ENCODE measurements around the gene MYO1A.
"Not testable (repeated sequence)": the region's sequence is repeated elsewhere in the genome, so short reads cannot be mapped to it uniquely, and the experiment has no call there.

MYO1A gene

DNA sequence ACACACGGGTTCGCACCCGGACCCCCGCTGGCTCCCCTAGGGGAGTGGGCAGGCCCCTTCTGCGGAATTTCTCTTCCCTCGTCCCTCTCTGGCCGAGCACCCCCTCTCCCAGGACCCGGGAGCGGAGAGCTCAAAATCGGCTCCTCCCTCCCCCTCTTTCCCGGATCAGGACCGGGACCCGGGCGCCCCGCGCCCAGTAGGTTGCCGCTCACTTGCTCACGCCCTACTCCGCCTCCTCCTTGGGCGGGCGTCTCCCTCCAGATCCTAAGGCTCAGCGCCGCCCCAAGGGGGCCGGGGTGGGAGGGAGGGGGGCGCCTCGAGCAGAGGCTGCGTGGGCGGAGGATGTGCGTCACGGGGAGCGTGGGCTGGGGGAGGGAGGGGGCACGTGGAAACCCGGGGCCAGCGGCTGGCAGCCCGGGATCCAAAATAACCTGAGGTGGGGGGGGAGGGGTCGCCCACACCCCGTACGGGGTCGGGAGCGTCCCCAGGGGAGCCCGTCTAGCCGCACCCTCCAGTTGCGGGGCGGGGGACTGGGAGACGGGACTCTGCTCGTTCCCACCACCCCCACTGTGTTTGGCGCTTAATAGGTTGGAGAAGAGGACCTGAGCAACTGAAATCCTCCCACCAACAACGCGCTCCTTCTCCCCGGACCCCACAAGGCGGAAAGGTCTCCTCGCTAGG, 37.2 kb upstream of the MYO1A start:
- no peak for DNase-seq

- no peak for DNase-seq
Measured at GRCh38 chr12:57086493-57087009, 36.6 kb upstream of the MYO1A start.

- no peak for DNase-seq
Measured at GRCh38 chr12:57085999-57086492, 36.1 kb upstream of the MYO1A start.

- no peak for DNase-seq
Measured at GRCh38 chr12:57080855-57081254, 30.9 kb upstream of the MYO1A start.

DNA sequence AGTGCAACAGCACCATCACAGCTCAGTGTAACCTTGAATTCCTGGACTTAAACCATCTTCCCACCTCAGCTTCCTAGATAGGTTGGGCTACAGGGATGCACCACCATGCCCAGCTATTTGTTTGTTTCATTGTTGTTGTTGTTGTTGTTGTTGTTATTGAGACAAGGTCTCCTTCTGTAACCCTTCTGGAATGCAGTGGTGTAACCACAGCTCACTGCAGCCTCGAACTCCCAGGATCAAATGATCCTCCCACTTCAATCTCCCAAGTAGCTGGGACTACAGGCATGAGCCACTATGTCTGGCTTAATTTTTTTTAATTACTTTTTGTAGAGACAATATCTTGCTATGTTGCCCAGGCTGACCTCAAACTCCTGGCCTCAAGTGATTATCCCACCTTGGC, 29.9 kb upstream of the MYO1A start:
- DNase-seq, result no peak

DNA sequence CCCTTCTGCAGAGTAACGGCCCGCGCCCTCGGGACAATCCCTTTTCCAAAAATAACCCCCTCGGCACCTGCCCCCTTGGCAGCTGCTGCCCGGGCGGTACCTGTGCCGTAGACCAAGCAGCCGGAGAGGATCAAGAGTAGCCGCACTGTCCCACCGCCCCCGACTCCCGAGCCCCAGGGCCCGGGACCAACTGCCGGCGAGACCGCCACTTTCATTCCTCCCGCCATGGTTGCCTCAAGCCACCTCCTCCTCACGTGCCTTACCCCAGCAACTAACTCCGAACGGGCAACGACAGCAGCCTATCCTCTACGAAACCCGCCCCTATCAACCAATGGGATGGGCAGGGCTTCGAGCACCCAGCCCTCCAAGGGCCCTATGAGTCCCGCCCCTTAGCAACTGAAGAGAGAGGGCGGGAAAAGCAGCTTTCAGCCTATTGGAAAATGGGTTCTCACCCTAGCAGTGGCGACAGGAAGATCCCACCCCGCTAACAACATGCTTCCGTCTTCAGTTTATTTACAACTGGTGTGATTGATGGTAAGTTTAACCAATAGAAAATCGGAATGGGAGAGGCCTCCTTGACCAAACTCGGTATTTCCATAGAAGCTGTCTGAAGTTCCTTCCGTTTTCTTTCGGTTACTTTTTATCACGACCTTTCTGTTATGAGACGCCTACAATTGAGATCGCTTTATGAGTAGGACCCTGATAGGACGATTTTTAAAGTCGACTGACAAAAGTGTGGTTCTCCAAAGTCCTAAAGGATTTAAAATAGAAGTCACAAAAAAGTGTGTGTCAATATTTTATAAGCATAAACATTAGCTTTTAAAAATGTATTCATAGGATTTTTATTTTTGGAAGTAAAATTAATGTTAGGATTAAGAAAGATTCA, 28.8 kb upstream of the MYO1A start, which contains the start of gene NEMP1:
Gene NEMP1, minus strand, starts transcription at position 273 of the 886 bp plus-strand sequence. Its CDS starts 46 bp downstream, at position 227.
- DNase-seq, result peak; percentile 98

DNA sequence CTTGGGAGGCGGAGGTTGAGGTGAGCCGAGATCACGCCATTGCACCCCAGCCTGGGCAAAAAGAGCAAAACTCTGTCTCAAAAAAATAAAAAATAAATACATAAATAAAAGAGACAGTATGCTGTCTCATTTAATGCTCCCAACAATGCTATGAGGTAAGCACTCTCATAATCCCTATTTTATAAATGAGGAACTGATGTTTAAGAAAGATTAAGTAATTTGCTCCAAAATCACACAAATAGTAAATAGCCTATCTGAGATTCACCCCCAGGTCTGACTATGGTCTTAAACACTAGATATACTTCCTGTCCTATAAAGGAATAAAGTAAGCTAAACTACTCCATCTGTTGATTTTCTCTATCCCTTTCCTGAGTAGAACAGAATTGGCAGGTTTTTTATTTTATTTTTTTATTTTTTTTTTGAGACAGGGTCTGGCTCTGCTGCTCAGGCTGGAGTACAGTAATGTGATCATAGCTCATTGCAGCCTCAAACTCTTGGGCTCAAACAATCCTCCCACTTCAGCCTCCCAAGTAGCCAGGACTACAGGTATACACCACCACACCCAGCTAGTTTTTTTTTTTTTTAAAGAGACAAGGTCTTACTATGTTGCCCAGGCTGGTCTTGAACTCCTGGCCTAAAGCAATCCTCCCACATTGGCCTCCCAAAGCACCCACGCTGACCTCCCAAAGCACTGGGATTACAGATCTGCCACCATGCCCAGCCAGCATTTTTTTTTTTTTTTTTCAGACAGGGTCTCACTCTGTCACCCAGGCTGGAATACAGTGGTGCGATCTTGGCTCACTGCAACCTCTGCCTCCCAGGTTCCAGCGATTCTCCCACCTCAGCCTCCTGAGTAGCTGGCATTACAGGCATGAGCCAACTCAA, 23.9 kb upstream of the MYO1A start:
- not testable (repeated sequence) for DNase-seq

GRCh38 chr12:57072661-57073060, 22.7 kb upstream of the MYO1A start:
- no peak for DNase-seq

DNA sequence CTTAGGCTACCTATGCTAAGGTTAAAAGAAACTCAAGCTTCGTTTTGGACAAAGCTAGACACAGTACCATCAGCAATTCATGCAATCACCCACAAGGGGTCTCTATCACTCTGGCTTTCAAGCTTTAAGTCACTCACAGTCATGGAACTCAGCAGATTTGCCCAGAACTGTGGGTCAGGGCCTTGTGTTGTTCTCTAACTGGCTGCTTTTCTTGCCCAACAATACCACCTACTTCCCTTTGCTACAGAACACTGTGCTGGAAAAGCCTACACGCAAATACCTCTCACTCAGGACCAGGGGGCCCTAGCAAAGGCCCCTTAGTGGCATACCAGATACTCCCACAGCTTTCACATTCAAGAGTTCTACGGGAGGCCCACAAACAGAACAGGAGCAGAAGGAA, 19.6 kb upstream of the MYO1A start:
- DNase-seq, result no peak

GRCh38 chr12:57066245-57066644, 16.3 kb upstream of the MYO1A start:
- DNase-seq, result no peak

DNA sequence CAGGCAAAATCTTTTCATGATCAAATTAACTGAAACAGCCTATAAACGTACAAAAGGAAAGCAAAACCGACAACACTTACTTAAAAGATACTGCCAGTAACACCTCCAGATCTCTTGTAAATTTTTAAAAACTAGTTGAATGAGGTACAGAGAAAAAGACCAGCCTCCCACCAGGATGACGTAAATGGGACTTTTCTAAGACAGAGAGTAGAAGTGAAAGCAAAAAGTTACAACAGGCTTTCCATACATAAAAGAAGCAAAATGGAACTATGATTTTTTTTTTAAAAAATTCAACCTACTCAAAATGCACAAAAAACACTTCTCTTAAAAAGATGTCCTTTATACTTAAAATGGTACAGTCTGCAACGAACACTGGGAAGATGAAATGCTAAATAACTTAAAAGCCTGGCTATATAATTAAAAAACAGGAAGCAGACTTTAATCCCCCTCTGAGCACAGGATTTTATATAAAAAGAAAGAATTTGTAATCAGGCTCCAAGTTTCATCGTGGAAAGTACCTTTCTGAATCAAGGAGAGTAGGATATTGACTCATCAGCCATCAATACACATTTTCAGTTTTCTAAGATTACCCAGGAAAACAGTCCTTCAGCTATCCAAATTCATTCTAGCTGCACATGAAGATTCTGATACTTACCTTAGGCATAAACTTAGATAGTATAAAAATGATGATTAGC, 14.2 kb upstream of the MYO1A start:
- no peak for DNase-seq

DNA sequence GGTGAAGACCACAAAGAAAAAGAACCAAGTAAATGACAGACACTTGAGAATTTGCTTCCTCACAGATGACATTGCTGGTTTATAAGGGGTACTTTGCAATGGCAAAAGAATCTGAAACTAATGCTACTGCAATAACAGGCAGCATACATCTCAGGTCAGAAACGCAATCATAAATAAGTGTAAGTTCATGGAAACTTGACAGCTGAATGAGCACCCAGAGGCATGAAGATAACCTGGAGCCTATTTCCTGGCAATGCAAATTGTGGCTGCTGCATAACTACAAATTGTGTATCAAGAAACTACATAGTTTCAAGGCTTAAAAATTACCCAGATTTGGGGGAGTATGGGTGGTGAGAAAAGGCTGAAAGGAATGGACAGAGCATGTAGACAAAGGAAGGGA, 8.5 kb upstream of the MYO1A start:
- no peak for DNase-seq

DNA sequence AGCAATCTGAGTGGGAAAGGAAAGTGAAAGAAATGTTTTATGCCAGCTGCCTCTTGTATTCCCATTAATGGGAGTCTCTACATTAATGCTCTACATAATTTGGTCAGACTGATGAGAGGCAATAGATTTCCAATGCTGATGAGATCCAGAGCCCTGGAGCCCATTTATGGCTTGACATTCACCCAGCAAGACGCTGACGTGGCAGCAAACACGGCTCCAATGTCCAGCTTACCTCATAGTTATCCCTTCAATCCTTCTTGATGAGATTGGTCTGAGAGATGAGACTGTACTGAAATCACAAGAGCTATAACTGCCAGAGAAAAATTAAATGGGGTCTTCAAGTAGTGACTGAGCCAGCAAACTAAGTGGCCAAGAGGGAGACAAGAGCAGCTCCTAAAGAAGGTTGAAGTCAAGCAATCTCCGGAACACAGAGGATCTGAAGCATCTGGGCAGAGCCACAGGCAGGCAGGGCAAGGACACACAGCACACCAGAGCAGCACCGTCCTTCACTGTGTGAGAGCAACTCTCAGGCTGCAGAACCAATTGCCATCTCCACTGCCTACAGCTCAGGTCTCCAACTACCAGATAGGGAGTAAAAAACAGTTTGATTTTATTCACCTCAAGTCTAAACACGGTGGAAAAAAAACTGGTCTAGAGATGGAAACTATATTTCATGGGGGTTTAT, 7.3 kb upstream of the MYO1A start:
- no peak for DNase-seq

DNA sequence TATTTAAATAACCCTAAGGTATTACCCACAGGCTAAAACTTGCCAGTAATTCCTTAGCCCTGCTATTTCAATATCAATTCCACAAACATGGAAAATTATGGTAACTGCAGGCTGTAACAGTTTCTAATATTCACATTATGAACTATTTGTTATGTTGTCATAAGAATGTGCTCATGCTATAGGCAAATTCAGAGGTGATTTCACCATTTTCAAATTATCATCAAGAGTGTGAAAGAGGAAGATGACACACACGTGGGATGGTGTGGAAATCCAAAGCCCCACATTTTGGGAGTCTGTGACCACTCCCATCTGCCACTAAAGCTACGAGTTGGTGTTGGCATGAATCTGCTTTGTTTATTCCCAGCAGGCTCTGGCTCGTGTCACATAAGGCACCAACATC, 5.9 kb upstream of the MYO1A start:
- no peak for DNase-seq

DNA sequence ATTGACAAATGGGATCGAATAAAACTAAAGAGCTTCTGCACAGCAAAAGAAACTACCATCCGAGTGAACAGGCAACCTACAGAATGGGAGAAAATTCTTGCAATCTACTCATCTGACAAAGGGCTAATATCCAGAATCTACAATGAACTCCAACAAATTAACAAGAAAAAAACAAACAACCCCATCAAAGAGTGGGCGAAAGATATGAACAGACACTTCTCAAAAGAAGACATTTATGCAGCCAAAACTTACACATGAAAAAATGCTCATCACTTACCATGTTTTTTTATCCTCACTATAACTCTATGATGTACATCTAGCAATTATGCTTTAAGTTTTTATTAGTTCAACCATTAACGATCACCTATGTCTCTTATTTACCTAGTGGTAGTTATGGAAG, 4.0 kb upstream of the MYO1A start:
- DNase-seq, result not testable (repeated sequence)

DNA sequence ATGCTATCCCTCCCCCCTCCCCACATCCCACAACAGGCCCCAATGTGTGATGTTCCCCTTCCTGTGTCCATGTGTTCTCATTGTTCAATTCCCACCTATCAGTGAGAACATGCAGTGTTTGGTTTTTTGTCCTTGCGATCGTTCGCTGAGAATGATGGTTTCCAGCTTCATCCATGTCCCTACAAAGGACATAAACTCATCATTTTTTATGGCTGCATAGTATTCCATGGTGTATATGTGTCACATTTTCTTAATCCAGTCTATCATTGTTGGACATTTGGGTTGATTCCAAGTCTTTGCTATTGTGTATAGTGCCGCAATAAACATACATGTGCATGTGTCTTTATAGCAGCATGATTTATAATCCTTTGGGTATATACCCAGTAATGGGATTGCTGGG, 3.2 kb upstream of the MYO1A start:
- not testable (repeated sequence) for DNase-seq

DNA sequence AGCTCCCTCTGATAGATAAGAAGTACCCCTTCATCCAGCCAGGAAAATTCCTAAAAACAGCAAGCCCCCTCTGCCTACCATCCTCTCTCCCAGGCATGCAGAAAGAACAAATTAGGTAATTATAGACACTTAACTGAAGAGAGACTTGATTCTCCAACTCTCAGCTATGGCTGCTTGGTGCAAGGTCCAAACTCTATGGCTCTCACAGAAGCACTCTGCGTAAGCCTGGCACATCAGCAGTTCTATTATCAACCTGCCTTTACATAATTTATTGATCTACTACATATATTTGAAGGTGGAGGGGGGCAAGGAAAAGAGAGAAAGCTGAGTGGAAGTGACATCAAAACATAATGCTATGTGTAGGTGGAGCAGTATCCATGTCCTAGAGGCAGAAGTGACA, 1.1 kb upstream of the MYO1A start:
- no peak for DNase-seq

DNA sequence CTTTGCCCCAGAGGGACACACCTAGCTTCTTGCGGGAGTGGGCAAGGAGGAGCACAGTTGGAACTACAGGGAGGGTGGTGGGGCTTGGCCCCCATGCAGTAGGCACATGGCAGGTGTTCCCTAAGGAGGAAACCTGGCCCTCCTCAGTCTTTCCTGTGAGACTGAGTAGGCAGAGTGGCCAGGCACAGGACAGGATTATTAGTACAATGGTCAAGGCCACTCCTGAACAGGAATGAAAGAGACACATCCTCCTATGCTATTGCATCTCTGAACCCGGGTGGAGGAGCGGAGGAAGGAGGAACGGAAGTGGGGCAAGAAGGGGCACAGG, 846 bp downstream of the MYO1A start:
- DNase-seq, result no peak

GRCh38 chr12:57048423-57049118, 1.4 kb downstream of the MYO1A start:
- no peak for DNase-seq

GRCh38 chr12:57047981-57048380, 1.9 kb downstream of the MYO1A start:
- DNase-seq, result no peak
